ENCODE measurements around the gene ABCA2. TPM values are rescaled to one million over a fixed set of nuclear protein-coding genes. Genes with fewer than 3 reads are reported as not detected.
A peak's percentile ranks its signal among the peaks of the same experiment; 100 is the strongest.

The ABCA2 gene
- total and polyA plus RNA-seq, 12 donors: 16.0 to 46.7 (median 28.1) TPM

- Histone ChIP-seq H3K27ac (peak overlapping the region in 2 of 10 donors; percentile 41 to 83), H3K4me1 (peaks cover 14 to 62% (median 36%) of the 10 kb centered on the region in 9 donors), H3K27me3 (no peaks in the 10 kb centered on the region), H3K4me3 (peak overlapping the region in 1 of 10 donors; percentile 68), H3K36me3 (no peaks in the 10 kb centered on the region), H3K9me3 (no peaks in the 10 kb centered on the region)
- 83 to 87% methylated on average over 15 of the region's 15 CpGs for whole genome bisulfite sequencing, 2 donors
- no peak for TF ChIP-seq CTCF (IDR thresholded peaks at IDR 0.05)
- no peak for DNase-seq
- intact Hi-C loops (cut with DNase I): loop anchor here in 2 of 10 donors (5.0 kb wide), 2 partner anchors 83 to 243 kb away; partner anchors contain the start of gene C8G (in 2 of the 2)
- no peak for ATAC-seq
Measured at GRCh38 chr9:137030006-137030405, 2.0 kb upstream of the ABCA2 start.

DNA sequence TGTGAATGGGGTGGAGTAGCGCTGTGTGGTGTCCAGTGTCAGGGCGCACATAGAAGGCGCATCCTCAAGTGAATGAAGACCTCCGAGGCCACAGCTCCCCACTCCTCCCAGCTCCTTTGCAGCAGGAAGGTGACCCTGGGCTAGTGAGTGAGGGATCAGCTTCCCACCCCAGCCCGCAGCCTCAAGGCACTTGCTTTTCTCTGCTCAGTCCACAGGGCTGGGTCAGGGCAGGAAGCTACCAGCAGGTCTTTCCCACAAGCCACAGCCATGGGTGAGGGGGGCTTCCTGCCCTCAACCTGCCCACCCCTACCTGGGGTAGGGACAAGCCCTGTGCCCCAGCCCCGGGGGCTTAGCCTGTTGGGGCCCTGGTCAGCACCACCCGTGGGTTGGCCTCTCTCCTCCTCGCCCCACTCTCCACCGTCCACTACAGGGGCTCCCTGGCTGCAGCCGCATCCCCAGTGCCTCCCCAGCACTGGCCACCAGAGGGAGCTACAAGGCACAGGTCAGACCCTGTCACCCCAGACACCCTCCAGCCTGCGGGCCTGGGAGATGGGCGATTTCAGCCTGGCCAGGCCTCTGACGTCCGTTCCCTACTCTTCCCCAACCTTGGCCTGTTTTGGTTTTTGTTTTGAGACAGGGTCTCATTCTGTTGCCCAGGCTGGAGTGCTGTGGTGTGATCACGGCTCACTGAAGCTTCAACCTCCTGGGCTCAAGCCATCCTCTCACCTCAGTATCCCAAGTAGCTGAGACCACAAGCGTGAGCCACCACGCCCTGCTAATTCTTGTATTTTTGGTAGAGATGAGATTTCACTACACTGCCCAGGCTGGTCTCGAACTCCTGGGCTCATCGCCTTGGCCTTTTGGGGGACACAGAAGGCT is 1.3 kb upstream of the ABCA2 start:
- peak; percentile 78 to 88 for DNase-seq
- 32 to 33% methylated on average over 19 of the region's 19 CpGs for WGBS, 2 donors
- Histone ChIP-seq H3K9me3 (no peaks in the 10 kb centered on the region), H3K4me1 (peaks cover 12 to 55% (median 30%) of the 10 kb centered on the region in 9 donors), H3K36me3 (no peaks in the 10 kb centered on the region), H3K27ac (peak overlapping the region in 3 of 10 donors; percentile 15 to 83 (median 53)), H3K4me3 (peak overlapping the region in 9 of 10 donors; percentile 1 to 88 (median 68)), H3K27me3 (no peaks in the 10 kb centered on the region)
- peak; percentile 59 to 83 (median 70) for ATAC-seq
- intact Hi-C loops (cut with DNase I): loop anchor here in 3 of 10 donors (2.0 to 10.0 kb wide), 4 partner anchors 78 to 237 kb away; partner anchors contain the start of genes AJM1 (in 1 of the 3), PHPT1 (in 1 of the 3) and TMEM141 (in 1 of the 3)
- peak; percentile 82 to 96 (median 89) for TF ChIP-seq CTCF (IDR thresholded peaks at IDR 0.05)

DNA sequence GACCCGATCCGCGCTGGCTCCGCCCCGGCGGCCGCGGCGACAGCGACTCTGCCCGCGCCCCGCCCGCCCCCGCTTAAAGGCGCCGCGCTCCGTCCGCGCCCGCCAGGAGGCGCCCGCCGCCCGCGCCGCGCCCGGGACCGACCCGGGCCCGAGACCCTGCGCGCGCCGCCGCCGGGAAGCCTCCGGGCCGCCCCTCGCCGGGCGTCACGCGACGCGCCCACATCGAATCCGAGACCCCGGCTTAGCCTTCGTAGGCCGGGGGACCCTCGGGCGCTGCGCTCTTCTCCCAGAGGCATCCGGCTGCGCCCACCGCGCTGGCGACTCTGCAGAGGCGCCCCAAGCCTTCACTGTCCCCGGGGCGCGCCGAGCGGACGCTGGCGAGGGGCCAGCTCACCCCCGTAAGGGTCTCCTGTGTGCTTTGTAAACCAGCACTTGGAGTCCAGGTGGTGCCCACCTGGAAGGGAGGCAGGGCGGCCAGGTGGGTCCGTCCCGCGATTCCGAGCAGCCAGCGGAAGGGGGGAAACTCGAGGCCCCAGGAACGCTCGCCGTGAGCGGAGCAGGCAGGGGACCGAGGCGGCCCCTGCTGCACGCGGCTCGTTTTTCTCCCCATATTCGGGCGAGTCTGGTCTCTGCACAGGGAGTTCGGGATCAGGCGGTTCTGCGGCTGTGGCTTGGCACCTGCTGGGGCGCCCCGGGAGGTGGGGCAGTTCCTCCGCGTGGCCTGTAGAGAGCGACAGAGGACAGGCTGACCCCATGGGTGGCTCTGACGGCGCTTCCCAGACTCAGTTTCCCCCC is 423 bp upstream of the ABCA2 start:
- peak overlapping the region in 9 of 10 donors; percentile 48 to 83 (median 55) for H3K27ac ChIP-seq
- peak overlapping the region; percentile 44 to 88 (median 68) for H3K4me3 ChIP-seq
- no peaks in the 10 kb centered on the region for H3K27me3 ChIP-seq
- H3K9me3 ChIP-seq: no peaks in the 10 kb centered on the region
- TF ChIP-seq CTCF (IDR thresholded peaks at IDR 0.05): peak in 2 of 9 donors; percentile 20 to 28
- H3K4me1 ChIP-seq: peaks cover 12 to 52% (median 30%) of the 10 kb centered on the region in 9 donors
- WGBS, 2 donors: 1% methylated on average over 65 to 94 of the region's 98 CpGs
- no peaks in the 10 kb centered on the region for H3K36me3 ChIP-seq
- intact Hi-C loops (cut with DNase I): loop anchor here in 3 of 10 donors (2.0 to 10.0 kb wide), 4 partner anchors 78 to 236 kb away; partner anchors contain the start of genes AJM1 (in 1 of the 3), PHPT1 (in 1 of the 3) and TMEM141 (in 1 of the 3)
- DNase-seq: peak; percentile 54 to 77
- ATAC-seq: peak; percentile 16 to 59 (median 40)
